ENCODE results near the gene PDIA6.

DNA sequence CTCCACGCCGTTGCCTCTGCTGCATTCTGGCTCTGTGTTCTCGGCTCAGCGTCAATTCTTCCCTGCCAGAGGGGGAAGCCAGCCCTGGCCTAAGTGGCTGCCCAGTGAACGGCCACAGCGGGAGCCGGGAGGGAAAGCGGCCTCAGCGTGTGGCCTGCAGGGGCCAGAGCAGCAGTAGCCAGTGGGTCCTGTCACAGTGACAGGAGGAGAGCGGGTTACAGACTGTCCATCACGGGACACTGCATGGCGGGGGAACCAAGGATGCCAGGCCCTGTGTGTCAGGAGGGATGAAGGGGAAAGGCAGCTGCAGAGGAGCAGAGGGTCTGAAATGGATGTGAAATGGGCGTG, 39.7 kb downstream of the PDIA6 start:
- TF ChIP-seq SPI1 (IDR thresholded peaks at IDR 0.05; ENCODE audit: low read depth, low read length) = no peak
- no peak for TF ChIP-seq POLR2AphosphoS5 (IDR thresholded peaks at IDR 0.05; ENCODE audit: low read depth, low read length)
- TF ChIP-seq POLR2A (IDR thresholded peaks at IDR 0.05; ENCODE audit: low read depth, low read length) = no peak
- no peak for TF ChIP-seq TAF1 (IDR thresholded peaks at IDR 0.05; ENCODE audit: low read depth, low read length)
- TF ChIP-seq POU2F2 (IDR thresholded peaks at IDR 0.05; ENCODE audit: low read depth, low read length) = no peak

Measured in GM12891 (cell line).